ENCODE results near the gene SLITRK2.

Gene SLITRK2

GRCh38 chrX:145817331-145818185, at the start of gene SLITRK2:
Gene SLITRK2 (plus strand): TSS chrX:145817829. CDS start chrX:145822426, 4,597 bp downstream.
- DNase-seq = no peak

GRCh38 chrX:145773006-145773405, 44.6 kb upstream of the SLITRK2 start:
- DNase-seq = no peak

GRCh38 chrX:145792281-145792680, 25.3 kb upstream of the SLITRK2 start:
- no peak for DNase-seq

DNA sequence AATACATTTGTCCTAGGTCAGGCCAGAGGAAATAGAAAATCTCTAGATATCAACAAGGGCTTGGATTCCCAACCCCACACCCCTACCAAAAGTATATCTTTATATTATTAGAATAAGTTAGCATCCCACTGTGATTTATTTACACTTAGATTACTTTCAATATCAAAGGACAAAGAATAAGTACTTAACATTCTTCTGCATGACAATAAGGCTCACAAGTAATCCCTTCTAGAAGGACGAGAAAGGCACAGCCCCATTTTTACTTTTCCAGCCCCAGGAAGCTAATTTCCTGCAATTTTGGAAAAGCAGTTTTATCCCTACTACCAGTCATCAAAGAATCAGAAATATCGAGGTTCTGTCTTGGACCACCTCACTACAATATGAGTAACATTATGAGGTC, 14.1 kb upstream of the SLITRK2 start:
- no peak for DNase-seq

- DNase-seq = no peak
Observed at GRCh38 chrX:145813081-145813480, 4.5 kb upstream of the SLITRK2 start.

DNA sequence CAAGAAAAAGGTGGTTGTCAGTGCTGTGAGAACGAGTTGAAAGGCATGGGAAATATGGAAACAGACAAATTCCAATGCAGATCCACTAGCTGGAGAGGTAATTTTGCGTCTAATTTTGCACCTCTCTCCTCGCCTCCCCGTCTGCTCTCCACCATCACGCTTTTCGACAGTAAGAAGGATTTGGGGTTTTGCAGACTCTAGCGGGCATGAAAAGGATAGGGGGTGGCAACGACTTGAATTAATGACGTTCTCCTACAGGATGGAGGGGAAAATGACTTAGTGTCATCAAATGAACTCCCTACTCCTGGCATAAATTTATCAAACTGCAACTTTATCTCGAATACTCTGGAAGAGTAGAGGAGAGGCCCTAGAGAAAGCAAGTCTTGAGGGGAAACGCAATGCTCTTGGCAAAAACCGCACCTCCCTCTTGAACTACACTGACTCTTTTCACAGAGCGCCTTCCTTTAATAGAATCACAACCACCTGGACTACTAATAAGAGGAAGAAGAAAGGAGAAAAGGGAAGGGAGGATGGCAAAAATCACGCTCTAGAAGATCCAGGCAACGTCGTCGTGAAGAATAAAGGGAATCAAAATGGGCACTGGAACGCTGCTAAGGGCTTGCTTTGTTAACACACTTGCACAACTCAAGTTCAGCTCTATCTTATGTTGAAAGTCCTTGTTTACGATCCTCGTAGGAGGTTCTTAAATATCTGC, 871 bp upstream of the SLITRK2 start:
- no peak for DNase-seq

DNA sequence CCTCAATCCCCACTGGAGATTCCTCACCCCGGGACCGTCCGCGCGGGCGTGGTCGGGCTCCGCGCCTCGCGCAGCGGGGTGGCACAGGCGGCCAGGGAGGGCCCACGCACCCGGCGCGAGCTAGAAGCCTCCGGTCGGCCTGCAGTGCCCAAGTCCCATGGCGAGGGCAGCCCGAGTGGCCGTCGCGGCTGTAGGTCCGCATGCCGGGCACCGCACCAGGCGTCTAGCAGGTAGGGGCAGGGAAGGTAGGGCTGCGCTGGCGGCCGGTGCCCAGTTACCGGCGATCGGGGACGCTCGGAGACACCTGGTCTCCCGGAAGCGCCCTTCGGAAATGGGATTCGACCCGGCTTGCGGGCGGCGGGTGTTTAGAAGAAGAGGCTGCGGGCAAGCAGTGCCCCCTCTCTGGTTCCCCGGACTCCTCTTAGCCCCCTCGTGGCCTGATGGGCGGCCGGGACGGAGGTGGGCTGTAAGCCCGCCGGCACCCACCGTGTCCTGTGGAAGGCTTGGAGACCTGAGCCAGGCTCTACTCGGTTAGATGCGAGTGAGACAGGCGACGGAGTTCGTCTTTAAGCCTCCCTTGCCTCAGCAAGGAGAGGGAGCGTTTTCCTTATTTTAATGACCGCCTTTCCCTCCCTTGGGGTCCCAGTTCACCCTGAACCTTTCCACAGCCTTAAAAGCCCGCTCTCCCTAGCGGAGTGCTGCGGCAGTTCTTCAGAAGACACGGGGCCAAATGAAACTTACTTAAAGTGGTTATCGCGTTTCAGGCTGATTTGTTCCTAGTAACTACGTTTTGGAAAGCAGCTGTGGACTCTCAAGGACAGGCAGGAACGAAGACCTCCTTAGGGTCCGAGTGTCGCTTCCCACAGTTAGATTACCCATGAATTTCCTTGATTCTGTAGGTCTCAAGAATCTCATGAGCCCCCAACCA, 821 bp downstream of the SLITRK2 start:
- no peak for DNase-seq

DNA sequence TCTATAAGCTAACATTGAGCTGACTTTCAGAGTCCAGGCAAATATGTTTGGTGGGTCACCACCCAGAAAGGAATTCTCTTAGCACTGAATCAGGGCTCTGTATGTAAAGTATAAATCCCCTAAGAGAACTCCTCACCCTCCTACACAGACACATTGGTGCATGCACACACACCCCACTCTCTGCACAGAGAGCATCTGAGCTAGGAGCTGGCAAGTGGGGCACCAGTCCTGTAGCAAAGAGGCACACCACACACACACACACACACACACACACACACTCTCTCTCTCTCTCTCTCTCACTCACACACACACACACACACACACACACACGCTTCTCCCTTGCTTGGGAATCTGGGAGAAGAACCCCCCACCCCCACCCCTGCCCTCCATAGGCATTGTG, 3.2 kb downstream of the SLITRK2 start:
- no peak for DNase-seq

GRCh38 chrX:145821291-145821897, 3.8 kb downstream of the SLITRK2 start:
- no peak for DNase-seq

DNA sequence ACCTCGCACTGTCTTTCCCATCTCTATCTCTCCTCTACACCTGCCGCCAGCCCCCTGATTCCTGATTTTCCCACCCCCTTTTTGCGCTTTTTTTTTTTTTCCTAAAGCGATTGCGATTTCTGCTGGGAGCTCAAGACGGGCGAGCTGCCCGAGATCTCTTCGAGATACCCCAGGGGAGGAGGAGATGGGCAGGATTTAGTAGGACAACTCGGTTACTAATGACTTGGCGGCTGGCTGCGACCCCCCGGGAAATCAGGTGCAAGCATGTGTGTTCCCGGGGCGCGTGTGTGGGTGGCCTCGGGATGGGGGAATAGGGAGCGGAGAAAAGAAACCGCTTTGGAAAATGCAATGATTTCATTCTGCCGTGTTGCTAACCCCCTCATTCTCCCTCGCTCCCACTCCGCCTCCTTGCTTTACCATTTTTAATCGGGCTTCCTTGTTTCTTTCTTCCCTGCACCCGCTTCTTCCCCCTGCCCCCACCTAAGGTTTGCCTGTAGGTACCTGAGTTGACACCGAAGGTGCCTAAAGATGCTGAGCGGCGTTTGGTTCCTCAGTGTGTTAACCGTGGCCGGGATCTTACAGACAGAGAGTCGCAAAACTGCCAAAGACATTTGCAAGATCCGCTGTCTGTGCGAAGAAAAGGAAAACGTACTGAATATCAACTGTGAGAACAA, 4.4 kb downstream of the SLITRK2 start:
- no peak for DNase-seq

GRCh38 chrX:145823132-145823531, 5.5 kb downstream of the SLITRK2 start:
- DNase-seq = no peak

DNA sequence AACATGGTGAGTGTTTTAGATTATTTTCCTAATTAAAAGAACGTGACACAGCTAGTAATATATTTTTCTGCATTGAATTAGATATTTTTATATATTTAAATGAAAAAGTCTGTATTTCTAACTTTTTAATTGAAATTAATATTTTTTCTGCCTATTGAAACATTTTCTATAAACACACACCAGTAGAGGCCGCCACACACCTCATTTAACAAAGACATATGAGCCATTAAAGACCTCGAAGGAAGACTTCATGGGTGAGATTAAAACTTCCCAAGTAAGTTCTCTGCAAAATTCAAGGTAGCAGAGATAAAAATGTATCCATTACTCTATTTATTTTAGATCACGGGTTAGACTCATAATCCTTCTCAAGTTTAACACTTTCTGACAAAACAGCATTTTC, 8.3 kb downstream of the SLITRK2 start:
- DNase-seq = no peak

- DNase-seq = no peak
Observed at GRCh38 chrX:145826466-145826865, 8.8 kb downstream of the SLITRK2 start.

DNA sequence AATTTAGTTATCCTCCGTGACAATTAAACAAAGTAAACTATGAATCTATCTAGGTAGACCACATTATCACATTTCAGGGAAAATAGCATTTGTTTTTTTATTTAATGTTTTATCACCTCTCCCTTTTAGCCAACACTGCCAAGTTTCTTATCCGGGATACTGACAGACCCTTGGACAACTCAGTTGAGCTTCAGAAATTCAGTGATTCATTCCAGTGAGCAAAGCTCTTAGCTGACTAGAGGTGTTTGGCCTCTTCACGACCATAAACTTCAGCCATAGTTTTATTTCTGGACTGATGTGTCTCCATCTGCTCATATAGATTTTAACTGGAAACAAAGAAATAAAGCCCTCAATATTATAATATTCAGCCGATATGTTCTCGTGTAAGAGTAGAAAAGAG, 15.2 kb downstream of the SLITRK2 start:
- no peak for DNase-seq

DNA sequence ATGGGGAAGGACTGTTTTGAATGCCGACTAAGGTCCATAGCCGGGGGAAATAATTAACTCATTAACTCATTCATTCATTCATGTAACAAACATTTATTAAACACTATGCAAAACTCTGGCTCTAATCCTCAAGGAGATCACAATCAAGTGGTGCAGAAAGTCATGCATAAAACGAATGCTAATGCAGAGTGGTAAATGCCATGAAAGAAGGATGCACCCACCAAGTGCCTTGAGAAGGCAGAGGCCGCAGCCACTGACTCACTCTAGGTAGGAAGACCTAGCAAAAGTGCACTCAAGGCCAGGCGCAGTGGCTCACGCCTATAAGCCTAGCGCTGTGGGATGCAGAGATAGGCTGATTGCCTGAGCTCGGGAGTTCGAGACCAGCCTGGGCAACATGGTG, 22.9 kb downstream of the SLITRK2 start:
- no peak for DNase-seq

- DNase-seq = no peak
Observed at GRCh38 chrX:145843146-145843904, 25.7 kb downstream of the SLITRK2 start.

GRCh38 chrX:145844886-145845285, 27.3 kb downstream of the SLITRK2 start:
- no peak for DNase-seq

GRCh38 chrX:145848448-145848847, 30.8 kb downstream of the SLITRK2 start:
- DNase-seq = no peak

DNA sequence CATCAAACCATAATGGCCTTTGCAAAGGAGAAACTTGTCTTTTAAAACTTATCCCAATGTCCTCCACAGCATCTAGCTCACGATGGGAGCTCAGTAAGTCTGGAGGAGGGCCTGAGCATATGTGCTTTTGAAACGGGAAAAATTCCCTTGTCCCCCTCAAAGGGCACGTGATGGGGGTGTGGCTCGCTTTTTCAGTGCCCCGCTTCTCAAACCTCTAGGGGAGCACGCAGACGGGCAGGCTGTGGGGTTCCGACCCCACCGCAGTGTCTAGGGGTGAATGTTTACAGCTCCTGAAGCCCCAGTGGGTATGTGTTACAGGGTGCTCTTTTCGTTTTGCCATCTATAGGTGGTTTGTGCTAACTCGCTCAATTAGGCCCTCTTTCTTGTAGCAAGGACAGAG, 31.2 kb downstream of the SLITRK2 start:
- DNase-seq = no peak

DNA sequence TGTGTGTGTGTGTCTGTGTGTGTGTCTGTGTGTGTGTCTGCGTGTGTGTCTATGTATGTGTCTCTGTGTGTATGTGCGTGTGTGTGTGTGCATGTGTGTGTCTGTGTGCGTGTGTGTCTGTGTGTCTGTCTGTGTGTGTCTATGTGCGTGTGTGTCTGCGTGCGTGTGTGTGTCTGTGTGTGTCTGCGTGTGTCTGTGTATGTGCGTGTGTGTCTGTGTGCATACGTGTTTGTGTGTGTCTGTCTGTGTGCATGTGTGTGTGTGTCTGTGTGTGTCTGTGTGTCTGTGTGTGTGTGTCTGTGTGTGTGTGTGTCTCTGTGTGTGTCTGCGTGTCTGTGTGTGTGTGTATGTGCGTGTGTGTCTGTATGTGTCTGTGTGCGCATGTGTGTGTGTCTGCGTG, 35.6 kb downstream of the SLITRK2 start:
- no peak for DNase-seq

GRCh38 chrX:145856181-145856580, 38.6 kb downstream of the SLITRK2 start:
- DNase-seq = no peak

All from NCI-H748 treated with DMSO at 0.1 percent for 48 hours (cell line).